Right lobe of liver (tissue), 4 donors: ENCODE results near the gene SLC17A4.

Source experiments
- CTCF ChIP-seq, 4 donors: fragments of 200-600 bp in 3 of 4; fragments of 450-650 bp in 1 of 4; IDR thresholded peaks; one replicate each; pipeline versions ENCODE4 v1.5.1 to v1.8.0; 2016 to 2022; ENCODE audit warnings: antibody characterized with exemption in 4 of 4, mild to moderate bottlenecking in 2 of 4
- POLR2A ChIP-seq: fragments of 450-650 bp; IDR thresholded peaks from one replicate; pipeline ENCODE4 v1.6.1; 2017; ENCODE audit warnings: antibody characterized with exemption, mild to moderate bottlenecking
- donor health status: DM: no; HTN: no; CAD: no.
- donor health status: DM: no; HTN: no; CAD: no.
- donor health status: DM: no; HTN: yes; CAD: no.

- TF ChIP-seq CTCF (IDR thresholded peaks at IDR 0.05) (no peak), POLR2A (no peak)
Observed at GRCh38 chr6:25709761-25710160, 44.8 kb upstream of the SLC17A4 start.
